Measurements from ENCODE around the gene ZRSR2. TPM values are rescaled to one million over a fixed set of nuclear protein-coding genes. Genes with fewer than 3 reads are reported as not detected.

The ZRSR2 gene
- total and polyA plus RNA-seq, 4 donors: 7.1 to 32.8 (median 10.0) TPM

- no peak for TF ChIP-seq CTCF (IDR thresholded peaks at IDR 0.05; ENCODE audit: control extremely low read depth, extremely low read depth)
Measured at GRCh38 chrX:15814771-15815365, 24.6 kb downstream of the ZRSR2 start.

DNA sequence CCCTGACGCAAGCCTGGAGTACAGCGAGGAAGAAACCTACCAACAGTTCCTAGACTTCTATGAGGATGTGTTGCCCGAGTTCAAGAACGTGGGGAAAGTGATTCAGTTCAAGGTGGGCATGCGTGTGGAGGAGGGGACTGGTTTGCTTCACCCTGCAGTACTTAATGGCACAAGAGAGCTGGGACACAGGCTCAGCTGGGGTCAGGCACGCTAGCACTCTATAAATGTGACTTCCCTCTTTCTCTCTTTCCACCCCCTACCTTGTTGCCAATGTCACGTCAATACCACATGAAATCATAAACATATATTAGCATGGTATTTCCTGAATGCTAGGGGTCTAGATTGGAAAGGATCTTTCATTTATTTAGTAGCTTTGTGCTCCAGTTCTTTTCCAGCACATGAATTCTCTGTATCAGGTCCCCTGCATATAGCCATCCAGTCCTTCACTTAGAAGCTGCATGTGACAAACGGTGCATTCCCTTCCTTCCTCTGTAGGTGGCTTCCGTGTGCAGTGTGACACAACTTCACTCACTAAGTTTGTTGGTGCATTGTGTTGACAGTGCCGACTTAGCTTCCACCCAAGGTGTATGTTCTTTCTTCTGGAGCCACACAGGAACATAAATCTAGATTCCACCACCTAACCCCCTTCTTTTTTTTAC, 25.6 kb downstream of the ZRSR2 start:
- H3K4me1 ChIP-seq (ENCODE audit: control insufficient read depth in 5 of 5, insufficient read depth in 5 of 5, low read length in 5 of 5): peaks cover 0 to 48% (median 0%) of the 10 kb centered on the region in 5 donors
- no peaks in the 10 kb centered on the region for H3K9me3 ChIP-seq (ENCODE audit: control insufficient read depth in 4 of 4, insufficient read depth in 3 of 4, low read length in 3 of 4)
- H3K27ac ChIP-seq (ENCODE audit: low read depth in 1 of 2, low read length in 1 of 2): no peak overlapping the region
- 45 to 74% methylated on average over 9 to 10 of the region's 10 CpGs for WGBS, 2 donors
- peaks cover 0 to 17% (median 0%) of the 10 kb centered on the region in 3 donors for H3K27me3 ChIP-seq (ENCODE audit: control insufficient read depth in 3 of 3, insufficient read depth in 3 of 3, low read length in 2 of 3)
- TF ChIP-seq CTCF (IDR thresholded peaks at IDR 0.05; ENCODE audit: control extremely low read depth, extremely low read depth): no peak
- H3K4me3 ChIP-seq: no peak overlapping the region
- H3K9ac ChIP-seq (ENCODE audit: insufficient read depth in 1 of 2, low read length in 2 of 2): no peak overlapping the region
- peaks cover 0 to 27% (median 14%) of the 10 kb centered on the region in 4 donors for H3K36me3 ChIP-seq (ENCODE audit: control insufficient read depth in 4 of 4, insufficient read depth in 4 of 4, low read length in 4 of 4)
- DNase-seq (peak in 2 of 3 donors; percentile 51 to 62), ATAC-seq (ENCODE audit: insufficient read depth, low FRiP score) (no peak)

More at GRCh38 chrX:15814771-15815365, 24.6 kb downstream of the ZRSR2 start:
- no peak for ATAC-seq (ENCODE audit: insufficient read depth, low FRiP score)
- DNase-seq: peak in 2 of 3 donors; percentile 76 to 80
- peaks cover 0 to 48% (median 0%) of the 10 kb centered on the region in 5 donors for H3K4me1 ChIP-seq (ENCODE audit: control insufficient read depth in 5 of 5, insufficient read depth in 5 of 5, low read length in 5 of 5)
- no peak overlapping the region for H3K9ac ChIP-seq (ENCODE audit: insufficient read depth in 1 of 2, low read length in 2 of 2)
- no peak overlapping the region for H3K4me3 ChIP-seq
- H3K27me3 ChIP-seq (ENCODE audit: control insufficient read depth in 3 of 3, insufficient read depth in 3 of 3, low read length in 2 of 3): peaks cover 0 to 8% (median 0%) of the 10 kb centered on the region in 3 donors
- no peak overlapping the region for H3K27ac ChIP-seq (ENCODE audit: low read depth in 1 of 2, low read length in 1 of 2)
- WGBS, 2 donors: 47 to 72% methylated on average over 6 of the region's 6 CpGs
- no peaks in the 10 kb centered on the region for H3K9me3 ChIP-seq (ENCODE audit: control insufficient read depth in 4 of 4, insufficient read depth in 3 of 4, low read length in 3 of 4)
- H3K36me3 ChIP-seq (ENCODE audit: control insufficient read depth in 4 of 4, insufficient read depth in 4 of 4, low read length in 4 of 4): peaks cover 0 to 20% (median 10%) of the 10 kb centered on the region in 4 donors

DNA sequence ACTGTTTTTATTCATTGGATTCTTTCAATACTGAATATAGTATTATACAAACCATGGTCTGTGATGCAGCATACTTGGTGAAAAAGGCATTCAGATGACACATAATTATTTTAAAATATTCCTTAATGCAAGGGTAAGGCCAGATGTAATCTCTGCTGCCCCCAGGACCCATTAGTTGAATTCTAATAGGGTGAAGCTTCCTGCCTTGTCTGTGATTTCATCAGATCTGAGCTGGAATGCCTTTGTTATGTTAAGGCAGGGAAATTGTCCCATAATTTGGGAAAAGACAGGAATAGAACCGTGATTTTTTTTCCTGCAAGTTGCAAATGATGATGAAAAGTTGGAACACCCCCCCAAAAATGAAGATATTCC, 26.1 kb downstream of the ZRSR2 start:
- no peak for ATAC-seq (ENCODE audit: insufficient read depth, low FRiP score)
- H3K27ac ChIP-seq (ENCODE audit: low read depth in 1 of 2, low read length in 1 of 2): no peak overlapping the region
- peak in 2 of 3 donors; percentile 44 to 53 for DNase-seq
- peaks cover 0 to 28% (median 14%) of the 10 kb centered on the region in 4 donors for H3K36me3 ChIP-seq (ENCODE audit: control insufficient read depth in 4 of 4, insufficient read depth in 4 of 4, low read length in 4 of 4)
- H3K27me3 ChIP-seq (ENCODE audit: control insufficient read depth in 3 of 3, insufficient read depth in 3 of 3, low read length in 2 of 3): peaks cover 0 to 17% (median 0%) of the 10 kb centered on the region in 3 donors
- H3K9ac ChIP-seq (ENCODE audit: insufficient read depth in 1 of 2, low read length in 2 of 2): no peak overlapping the region
- 43 to 68% methylated on average over 1 of the region's 1 CpG for WGBS, 2 donors
- no peaks in the 10 kb centered on the region for H3K9me3 ChIP-seq (ENCODE audit: control insufficient read depth in 4 of 4, insufficient read depth in 3 of 4, low read length in 3 of 4)
- peaks cover 0 to 48% (median 0%) of the 10 kb centered on the region in 5 donors for H3K4me1 ChIP-seq (ENCODE audit: control insufficient read depth in 5 of 5, insufficient read depth in 5 of 5, low read length in 5 of 5)
- no peak for TF ChIP-seq CTCF (IDR thresholded peaks at IDR 0.05; ENCODE audit: control extremely low read depth, extremely low read depth)
- H3K4me3 ChIP-seq: no peak overlapping the region

Data from lung (tissue), 12 donors.